SK-N-MC (cell line): Measurements from ENCODE around the gene POLK.
"Not testable (repeated sequence)": the region's sequence is repeated elsewhere in the genome, so short reads cannot be mapped to it uniquely, and the experiment has no call there.

ENCODE experiments used
- DNase-seq: peaks from one replicate; pipeline ENCODE4 v3.0.0-alpha.2; 2011; ENCODE audit warnings: low read depth, low spot score
- H3K27ac ChIP-seq: fragments of 200-600 bp; sonication (generic); 2 replicates; pipeline ENCODE4 v1.5.1; 2016; ENCODE audit warnings: mixed run types
- H3K36me3 ChIP-seq: fragments of 200-600 bp; sonication (generic); 2 replicates; pipeline ENCODE4 v1.6.1; 2017; ENCODE audit warnings: antibody characterized with exemption, low read length, mixed read lengths; ENCODE audit not compliant: insufficient read depth
- H3K4me3 ChIP-seq: fragments of 200-600 bp; sonication (generic); 2 replicates; pipeline ENCODE4 v1.5.1; 2016
- H3K9ac ChIP-seq: fragments of 200-600 bp; sonication (generic); 2 replicates; pipeline ENCODE4 v1.8.0; 2017; ENCODE audit warnings: mixed run types, mixed read lengths; ENCODE audit not compliant: insufficient read length
- H3K9me3 ChIP-seq: fragments of 200-600 bp; sonication (generic); 2 replicates; pipeline ENCODE4 v1.6.1; 2017; ENCODE audit warnings: low read depth, mild to moderate bottlenecking, antibody characterized with exemption, low read length, moderate library complexity, mixed read lengths
- EZH2 ChIP-seq: fragments of 200-600 bp; sonication (generic); IDR thresholded peaks from one replicate; pipeline ENCODE4 v1.6.1; 2017; ENCODE audit warnings: antibody characterized with exemption
- FOXP2 ChIP-seq: optimal IDR thresholded peaks from 2 replicates; pipeline ENCODE3; 2011; ENCODE audit warnings: mild to moderate bottlenecking, moderate library complexity; ENCODE audit not compliant: insufficient read depth; ENCODE audit errors: extremely low read length, control extremely low read depth
- POLR2AphosphoS5 ChIP-seq: IDR thresholded peaks from 2 replicates; pipeline ENCODE4 v1.6.1; 2012; ENCODE audit warnings: mild to moderate bottlenecking, low read depth, low read length, borderline replicate concordance

POLK gene

DNA sequence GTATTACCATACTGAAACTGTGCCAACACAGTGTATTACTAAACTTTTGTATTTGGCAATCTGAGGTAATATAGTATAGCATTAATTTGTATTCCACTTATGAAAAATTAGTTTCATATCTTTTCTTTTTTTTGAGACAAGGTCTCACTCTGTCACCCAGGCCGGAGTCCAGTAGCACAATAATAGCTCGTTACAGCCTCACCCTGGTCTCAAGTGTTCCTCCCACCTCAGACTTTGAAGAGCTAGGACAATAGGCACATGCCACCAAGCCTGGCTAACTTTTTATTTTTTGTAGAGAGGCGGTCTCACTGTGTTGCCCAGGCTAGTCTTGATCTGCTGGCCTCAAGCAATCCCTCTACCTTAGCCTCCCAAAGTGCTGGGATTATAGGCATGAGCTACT is 36.1 kb downstream of the POLK start:
- no peak for DNase-seq
- TF ChIP-seq POLR2AphosphoS5 (no peak), FOXP2 (no peak), EZH2 (no peak)
- H3K9ac ChIP-seq = no peak overlapping the region
- no peak overlapping the region for H3K27ac ChIP-seq
- no peak overlapping the region for H3K4me3 ChIP-seq
- H3K9me3 ChIP-seq = no peaks in the 10 kb centered on the region
- H3K36me3 ChIP-seq = peaks cover 9% of the 10 kb centered on the region

GRCh38 chr5:75550597-75550996 is 38.9 kb downstream of the POLK start:
- no peak for DNase-seq
- Histone ChIP-seq H3K27ac (no peak overlapping the region), H3K4me3 (no peak overlapping the region), H3K9ac (no peak overlapping the region), H3K36me3 (peaks cover 28% of the 10 kb centered on the region), H3K9me3 (no peaks in the 10 kb centered on the region)
- TF ChIP-seq EZH2 (no peak), POLR2AphosphoS5 (no peak), FOXP2 (no peak)

DNA sequence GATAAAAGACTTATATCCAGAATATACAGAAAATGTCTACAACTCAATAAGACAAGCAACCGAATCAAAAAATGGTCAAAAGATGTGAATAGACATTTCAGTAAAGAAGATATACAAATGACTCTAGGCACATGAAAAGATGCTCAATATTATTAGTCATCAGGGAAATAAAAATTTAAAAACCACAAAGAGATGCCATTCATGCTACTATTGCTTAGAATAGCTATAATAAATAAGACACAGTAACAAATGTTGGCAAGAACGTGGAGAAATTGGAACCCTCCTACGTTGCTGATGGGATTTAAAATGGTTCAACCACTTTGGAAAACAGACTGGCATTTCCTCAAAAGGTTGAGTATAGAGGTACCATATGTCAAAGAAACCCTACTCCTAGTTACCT is 39.8 kb downstream of the POLK start:
- Histone ChIP-seq H3K4me3 (no peak overlapping the region), H3K27ac (no peak overlapping the region), H3K36me3 (peaks cover 32% of the 10 kb centered on the region), H3K9ac (no peak overlapping the region), H3K9me3 (no peaks in the 10 kb centered on the region)
- no peak for DNase-seq
- TF ChIP-seq FOXP2 = no peak
- TF ChIP-seq EZH2 = no peak
- TF ChIP-seq POLR2AphosphoS5 = no peak

DNA sequence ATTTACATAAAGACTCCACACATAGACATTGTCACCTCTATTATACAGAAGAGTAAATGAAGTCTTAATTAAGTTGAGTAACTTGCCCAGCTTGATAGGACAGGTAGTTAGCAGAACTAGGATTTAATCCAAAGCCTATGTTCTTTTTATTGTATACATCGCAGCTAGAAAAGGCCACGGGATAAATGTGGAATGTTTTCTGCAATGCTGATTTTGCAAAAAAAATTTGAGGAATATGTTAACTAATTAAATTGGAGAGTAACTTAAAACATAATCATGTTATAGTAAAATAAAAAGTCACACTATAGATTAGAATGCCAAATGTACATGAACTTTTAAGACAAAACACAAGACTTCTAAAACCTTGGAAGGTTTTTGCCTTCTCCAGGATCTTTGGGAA is 41.1 kb downstream of the POLK start:
- H3K27ac ChIP-seq = peak overlapping the region; percentile 16; the same call in 1 of the 2 replicates
- DNase-seq = no peak
- H3K4me3 ChIP-seq = no peak overlapping the region
- peaks cover 45% of the 10 kb centered on the region for H3K36me3 ChIP-seq
- no peak overlapping the region for H3K9ac ChIP-seq
- no peak for TF ChIP-seq POLR2AphosphoS5
- no peak for TF ChIP-seq FOXP2
- no peak for TF ChIP-seq EZH2
- no peaks in the 10 kb centered on the region for H3K9me3 ChIP-seq

GRCh38 chr5:75553358-75553757 is 41.7 kb downstream of the POLK start:
- no peak overlapping the region; the same call in 1 of the 2 replicates for H3K27ac ChIP-seq
- TF ChIP-seq FOXP2 (no peak), POLR2AphosphoS5 (no peak), EZH2 (no peak)
- no peak overlapping the region for H3K9ac ChIP-seq
- peaks cover 5% of the 10 kb centered on the region; the same call in 1 of the 2 replicates for H3K9me3 ChIP-seq
- H3K4me3 ChIP-seq = no peak overlapping the region
- H3K36me3 ChIP-seq = peaks cover 51% of the 10 kb centered on the region
- no peak for DNase-seq

GRCh38 chr5:75558221-75558620 is 46.5 kb downstream of the POLK start:
- Histone ChIP-seq H3K9me3 (peaks cover 10% of the 10 kb centered on the region; the same call in 1 of the 2 replicates), H3K27ac (peak overlapping the region; percentile 88; the same call in 1 of the 2 replicates), H3K9ac (no peak overlapping the region), H3K4me3 (no peak overlapping the region), H3K36me3 (peaks cover 44% of the 10 kb centered on the region)
- TF ChIP-seq FOXP2 (no peak), POLR2AphosphoS5 (no peak)
- no peak for DNase-seq

DNA sequence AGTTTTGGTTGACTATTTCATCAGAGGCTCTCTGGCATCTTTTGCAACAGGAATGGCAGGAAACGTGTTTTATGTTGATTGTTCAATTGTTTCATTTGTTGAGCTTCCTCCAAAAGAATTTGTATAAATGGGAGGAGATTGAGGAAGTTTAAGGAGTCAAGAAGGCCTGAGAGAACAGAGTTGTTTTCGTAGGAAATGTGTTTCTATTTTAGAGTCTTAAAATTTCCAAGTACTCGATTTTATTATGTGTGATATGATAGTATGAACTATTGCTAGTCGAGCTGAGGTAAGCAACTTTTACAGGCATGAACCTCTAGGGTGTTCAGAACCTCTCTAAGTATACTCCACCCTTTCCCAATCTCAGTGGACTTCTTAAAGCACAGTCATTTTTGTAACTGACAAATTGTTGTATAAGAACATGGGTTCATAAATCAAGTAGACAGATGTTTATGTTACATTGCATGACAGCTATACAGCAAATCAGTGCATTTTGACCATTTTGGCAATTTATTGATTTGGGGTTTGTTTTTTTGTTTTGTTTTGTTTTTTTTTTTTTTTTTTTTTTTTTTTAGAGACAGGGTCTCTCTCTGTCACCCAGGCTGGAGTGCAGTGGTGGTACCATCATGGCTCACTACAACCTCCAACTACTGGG is 47.4 kb downstream of the POLK start:
- no peak for DNase-seq
- Histone ChIP-seq H3K27ac (peak overlapping the region; percentile 88), H3K9me3 (peaks cover 10% of the 10 kb centered on the region; the same call in 1 of the 2 replicates), H3K9ac (no peak overlapping the region), H3K4me3 (peak overlapping the region; percentile 48; the same call in 1 of the 2 replicates), H3K36me3 (peaks cover 35% of the 10 kb centered on the region)
- no peak for TF ChIP-seq POLR2AphosphoS5
- TF ChIP-seq EZH2 = no peak
- TF ChIP-seq FOXP2 = no peak

DNA sequence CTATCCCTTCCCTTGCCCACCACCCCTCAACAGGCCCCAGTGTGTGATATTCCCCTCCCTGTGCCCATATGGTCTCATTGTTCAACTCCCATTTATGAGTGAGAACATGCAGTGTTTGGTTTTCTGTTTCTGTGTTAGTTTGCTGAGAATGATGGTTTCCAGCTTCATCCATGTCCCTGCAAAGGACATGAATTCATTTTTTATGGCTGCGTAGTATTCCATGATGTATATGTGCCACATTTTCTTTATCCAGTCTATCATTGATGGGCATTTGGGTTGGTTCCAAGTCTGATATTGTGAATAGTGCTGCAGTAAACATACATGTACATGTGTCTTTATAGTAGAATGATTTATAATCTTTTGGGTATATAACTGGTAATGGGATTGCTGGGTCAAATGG is 49.0 kb downstream of the POLK start:
- H3K27ac ChIP-seq, H3K4me3 ChIP-seq, H3K9me3 ChIP-seq, H3K9ac ChIP-seq, DNase-seq: not testable (repeated sequence)
- H3K36me3 ChIP-seq = peaks cover 29% of the 10 kb centered on the region

DNA sequence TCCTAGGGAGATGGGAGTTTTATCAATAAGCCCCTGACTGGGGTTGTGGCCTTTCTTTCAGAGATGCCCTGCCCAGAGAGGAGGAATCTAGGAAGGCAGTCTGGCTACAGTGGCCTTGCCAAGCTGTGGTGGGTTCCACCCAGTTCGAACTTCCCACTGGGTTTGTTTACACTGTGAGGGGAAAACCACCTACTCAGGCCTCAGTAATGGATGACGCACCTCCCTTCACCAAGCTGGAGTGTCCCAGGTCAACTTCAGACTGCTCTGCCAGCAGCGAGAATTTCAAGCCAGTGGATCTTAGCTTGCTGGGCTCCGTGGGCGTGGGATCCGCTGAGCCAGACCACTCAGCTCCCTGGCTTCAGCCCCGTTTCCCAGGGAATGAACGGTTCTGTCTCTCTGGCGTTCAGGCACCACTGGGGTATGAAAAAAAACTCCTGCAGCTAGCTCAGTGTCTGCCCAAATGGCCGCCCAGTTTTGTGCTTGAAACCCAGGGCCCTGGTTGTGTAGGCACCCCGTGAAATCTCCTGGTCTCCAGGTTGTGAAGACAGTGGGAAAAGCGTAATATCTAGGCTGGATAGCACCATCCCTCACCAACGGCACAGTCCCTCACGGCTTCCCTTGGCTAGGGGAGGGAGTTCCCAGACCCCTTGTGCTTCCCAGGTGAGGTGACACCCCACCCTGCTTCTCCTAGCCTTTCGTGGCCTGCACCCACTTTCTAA is 54.5 kb downstream of the POLK start:
- peak overlapping the region; percentile 86 for H3K27ac ChIP-seq
- not testable (repeated sequence) for H3K9me3 ChIP-seq, H3K36me3 ChIP-seq, DNase-seq, H3K9ac ChIP-seq
- peak overlapping the region; percentile 57 for H3K4me3 ChIP-seq
